B cell (primary cell): ENCODE measurements around the gene WNK2. TPM values are rescaled to one million over a fixed set of nuclear protein-coding genes. Genes with fewer than 3 reads are reported as not detected.

Source experiments
- ATAC-seq: fragments of 200-7000 bp; cut with Tn5 transposase; one replicate; pipeline ENCODE4 v1.10.0; 2021; ENCODE audit warnings: low read depth, mild to moderate bottlenecking, moderate number of reproducible peaks, moderate library complexity
- CTCF ChIA-PET: fragments of 350-600 bp; sonication (Branson Sonifier 250); formaldehyde crosslinking; loops from one replicate; lab custom pipeline; 2021; ENCODE audit warnings: antibody characterized with exemption, inconsistent platforms; lab: Charles Lee
- POLR2A ChIA-PET: fragments of 350-600 bp; sonication (Branson Sonifier 250); formaldehyde crosslinking; loops from one replicate; lab custom pipeline; 2021; ENCODE audit warnings: antibody characterized with exemption; lab: Charles Lee
- DNase-seq: peaks from one replicate; pipeline ENCODE4 v3.0.0; 2013
- H2AFZ ChIP-seq: 2 replicates; pipeline ENCODE4 v1.6.1; 2012; ENCODE audit warnings: mild to moderate bottlenecking, low read depth, low read length; ENCODE audit not compliant: insufficient read depth, poor library complexity, severe bottlenecking
- H3K27ac ChIP-seq, 2 donors: 1 replicate in 1 of 2; 2 replicates in 1 of 2; pipeline ENCODE4 v1.5.1; 2012 to 2013; ENCODE audit warnings: low read length in 2 of 2, mild to moderate bottlenecking in 2 of 2, moderate library complexity in 1 of 2
- H3K27me3 ChIP-seq, 4 experiments: fragments of 200-600 bp in 1 of 4; sonication (generic) in 1 of 4; replicated peaks in 1 of 4; 1 replicate in 2 of 4; 2 replicates in 2 of 4; pipeline versions ENCODE4 v1.6.1 to v1.7.0; 2013 to 2016; ENCODE audit warnings: low read length in 3 of 4, mild to moderate bottlenecking in 2 of 4, mixed read lengths in 1 of 4, moderate library complexity in 1 of 4; ENCODE audit not compliant: insufficient read depth in 4 of 4, control insufficient read depth in 3 of 4; ENCODE audit errors: control extremely low read depth in 1 of 4
- H3K36me3 ChIP-seq, 2 experiments: replicated peaks in 1 of 2; 1 replicate in 1 of 2; 2 replicates in 1 of 2; pipeline versions ENCODE4 v1.6.1 to v1.7.1; 2013; ENCODE audit warnings: low read length in 1 of 2; ENCODE audit not compliant: insufficient read depth in 2 of 2, control insufficient read depth in 1 of 2; ENCODE audit errors: control extremely low read depth in 1 of 2, extremely low read depth in 1 of 2
- H3K4me1 ChIP-seq, 2 donors: fragments of 200-600 bp in 1 of 2; sonication (generic) in 1 of 2; 1 replicate in 1 of 2; 2 replicates in 1 of 2; pipeline versions ENCODE4 v1.5.1 to v1.6.1; 2013 to 2017; ENCODE audit warnings: low read length in 2 of 2; ENCODE audit not compliant: control insufficient read depth in 2 of 2, insufficient read depth in 2 of 2
- H3K4me2 ChIP-seq: replicated peaks from 2 replicates; pipeline ENCODE3; 2012; ENCODE audit warnings: mild to moderate bottlenecking, low read depth, low read length; ENCODE audit not compliant: poor library complexity, severe bottlenecking
- H3K4me3 ChIP-seq, 5 experiments: fragments of 200-600 bp in 1 of 5; sonication (generic) in 1 of 5; 1 replicate in 3 of 5; 2 replicates in 2 of 5; pipeline versions ENCODE4 v1.5.1 to v1.7.0; 2011 to 2016; ENCODE audit warnings: low read length in 4 of 5, mild to moderate bottlenecking in 4 of 5, low read depth in 2 of 5, control low read depth in 1 of 5, moderate library complexity in 1 of 5; ENCODE audit not compliant: insufficient read depth in 1 of 5; ENCODE audit errors: control extremely low read depth in 1 of 5, extremely low read depth in 1 of 5
- H3K79me2 ChIP-seq: fragments of 200-600 bp; sonication (generic); one replicate; pipeline ENCODE4 v1.6.0; 2016; ENCODE audit warnings: low read length; ENCODE audit not compliant: control insufficient read depth, insufficient read depth
- H3K9ac ChIP-seq: fragments of 200-600 bp; sonication (generic); 2 replicates; pipeline ENCODE4 v1.6.1; 2017; ENCODE audit warnings: mild to moderate bottlenecking, low read length, moderate library complexity
- H3K9me3 ChIP-seq, 3 donors: one replicate each; pipeline versions ENCODE4 v1.6.1 to v1.7.1; 2013; ENCODE audit warnings: low read length in 2 of 3; ENCODE audit not compliant: control insufficient read depth in 2 of 3, insufficient read depth in 1 of 3; ENCODE audit errors: control extremely low read depth in 1 of 3
- H4K20me1 ChIP-seq: 2 replicates; pipeline ENCODE4 v1.6.0; 2012; ENCODE audit warnings: mild to moderate bottlenecking, low read length; ENCODE audit not compliant: insufficient read depth, control insufficient read depth, poor library complexity, severe bottlenecking
- H3K27ac Mint-ChIP-seq: one replicate; pipeline ENCODE4 v1.8.0; 2021; ENCODE audit warnings: mixed read lengths
- H3K27me3 Mint-ChIP-seq: one replicate; pipeline ENCODE4 v1.8.0; 2021; ENCODE audit warnings: mixed read lengths
- H3K4me1 Mint-ChIP-seq: one replicate; pipeline ENCODE4 v1.8.0; 2021; ENCODE audit warnings: mixed read lengths
- H3K4me3 Mint-ChIP-seq: one replicate; pipeline ENCODE4 v1.8.0; 2021; ENCODE audit warnings: mixed read lengths
- H3K9me3 Mint-ChIP-seq: one replicate; pipeline ENCODE4 v1.8.0; 2022; ENCODE audit warnings: mixed read lengths; ENCODE audit not compliant: insufficient read depth
- EZH2 ChIP-seq: IDR thresholded peaks from 2 replicates; pipeline ENCODE4 v1.6.1; 2012; ENCODE audit warnings: borderline replicate concordance, low read depth, mild to moderate bottlenecking, moderate library complexity, low read length; ENCODE audit not compliant: insufficient read depth, poor library complexity, severe bottlenecking
- WGBS: methylation state at CpG from one replicate; pipeline ENCODE4 v1.1.5; 2013; ENCODE audit warnings: missing lambda C conversion rate; ENCODE audit not compliant: insufficient coverage; 5-methylcytosine and 5-hydroxymethylcytosine counted together
- intact Hi-C: fragments of 100-400 bp; cut with micrococcal nuclease; formaldehyde crosslinking; loops from one replicate; pipeline ENCODE4 v1.10.0; 2022
- polyA plus RNA-seq: library from polyadenylated mRNA; depleted of rRNA; stranded (reverse); fragments of >200 nt; gene quantifications from 2 replicates; pipeline ENCODE4 v1.2.3, GENCODE V29; 2012
- total RNA-seq, 2 donors: library from RNA; stranded (reverse); fragments of 120-200 nt in 1 of 2; gene quantifications; 1 replicate in 1 of 2; 2 replicates in 1 of 2; pipeline versions ENCODE4 v1.2.3 to v1.2.4, GENCODE V29; 2013 to 2022
- TF ChIP-seq, protein P1 (sequence below): fragments of 200-600 bp; IDR thresholded peaks from one replicate; pipeline ENCODE4 v1.8.0; 2022; ENCODE audit warnings: antibody characterized with exemption, mild to moderate bottlenecking

The WNK2 gene
- total and polyA plus RNA-seq, 2 donors (not counting 1 experiment from before 2014, with no cell fraction given) = 0.49 TPM; not detected in 1

DNA sequence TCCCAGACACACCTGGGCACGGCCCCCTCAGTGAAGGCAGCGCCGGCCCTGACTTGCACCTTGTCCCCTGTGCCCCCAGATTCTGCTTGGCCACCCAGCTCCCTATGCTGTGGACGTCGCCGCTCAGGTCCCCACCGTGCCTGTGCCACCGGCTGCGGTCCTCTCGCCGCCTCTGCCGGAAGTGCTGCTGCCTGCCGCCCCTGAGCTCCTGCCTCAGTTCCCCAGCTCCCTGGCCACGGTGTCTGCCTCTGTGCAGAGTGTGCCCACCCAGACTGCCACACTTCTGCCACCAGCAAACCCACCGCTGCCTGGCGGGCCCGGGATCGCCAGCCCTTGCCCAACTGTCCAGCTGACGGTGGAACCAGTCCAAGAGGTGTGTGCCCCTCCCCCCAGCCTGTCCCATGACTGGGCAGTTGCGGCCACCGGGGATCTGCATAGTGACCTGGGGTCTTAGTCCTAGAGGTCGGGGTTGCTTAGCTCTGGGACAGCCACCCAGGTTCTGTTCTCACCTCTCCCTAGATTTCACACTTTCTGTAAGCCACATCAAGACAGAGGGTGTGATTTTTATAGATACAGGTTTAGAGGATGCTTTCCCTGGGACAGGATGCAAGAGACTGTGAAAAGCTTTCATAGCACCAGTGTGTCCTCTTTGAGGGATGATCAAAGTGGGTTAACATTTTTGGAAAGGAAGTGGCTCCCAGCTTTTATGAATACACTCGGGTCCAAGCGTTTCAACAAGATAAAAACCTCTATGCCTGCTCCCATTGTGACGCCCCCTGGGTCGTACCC lies 78.0 kb downstream of the WNK2 start:
- WGBS = 94% methylated on average over 20 of the region's 26 CpGs
- Histone ChIP-seq H2AFZ (no peak overlapping the region), H3K4me2 (no peak overlapping the region), H3K36me3 (no peaks in the 10 kb centered on the region), H4K20me1 (no peaks in the 10 kb centered on the region), H3K4me3 (no peak overlapping the region), H3K79me2 (no peaks in the 10 kb centered on the region), H3K27me3 (peaks cover 0 to 2% (median 0%) of the 10 kb centered on the region in 4 experiments), H3K9ac (no peak overlapping the region), H3K4me1 (no peaks in the 10 kb centered on the region), H3K9me3 (no peaks in the 10 kb centered on the region), H3K27ac (no peak overlapping the region)
- H3K4me3 Mint-ChIP-seq = no peak overlapping the region
- no peak overlapping the region for H3K27ac Mint-ChIP-seq
- DNase-seq (no peak), ATAC-seq (no peak)
- CTCF ChIA-PET = interaction anchor here (1.1 kb wide), 1 partner anchor 153 kb away, joined by 3 read pairs; no protein-coding TSS in a partner anchor
- H3K9me3 Mint-ChIP-seq = no peaks in the 10 kb centered on the region
- POLR2A ChIA-PET = interaction anchor here (0.5 kb wide), 1 partner anchor 239 kb away, joined by 5 read pairs; no protein-coding TSS in a partner anchor
- intact Hi-C loops = no loop called here
- H3K27me3 Mint-ChIP-seq = no peaks in the 10 kb centered on the region
- TF ChIP-seq, protein P1, sequence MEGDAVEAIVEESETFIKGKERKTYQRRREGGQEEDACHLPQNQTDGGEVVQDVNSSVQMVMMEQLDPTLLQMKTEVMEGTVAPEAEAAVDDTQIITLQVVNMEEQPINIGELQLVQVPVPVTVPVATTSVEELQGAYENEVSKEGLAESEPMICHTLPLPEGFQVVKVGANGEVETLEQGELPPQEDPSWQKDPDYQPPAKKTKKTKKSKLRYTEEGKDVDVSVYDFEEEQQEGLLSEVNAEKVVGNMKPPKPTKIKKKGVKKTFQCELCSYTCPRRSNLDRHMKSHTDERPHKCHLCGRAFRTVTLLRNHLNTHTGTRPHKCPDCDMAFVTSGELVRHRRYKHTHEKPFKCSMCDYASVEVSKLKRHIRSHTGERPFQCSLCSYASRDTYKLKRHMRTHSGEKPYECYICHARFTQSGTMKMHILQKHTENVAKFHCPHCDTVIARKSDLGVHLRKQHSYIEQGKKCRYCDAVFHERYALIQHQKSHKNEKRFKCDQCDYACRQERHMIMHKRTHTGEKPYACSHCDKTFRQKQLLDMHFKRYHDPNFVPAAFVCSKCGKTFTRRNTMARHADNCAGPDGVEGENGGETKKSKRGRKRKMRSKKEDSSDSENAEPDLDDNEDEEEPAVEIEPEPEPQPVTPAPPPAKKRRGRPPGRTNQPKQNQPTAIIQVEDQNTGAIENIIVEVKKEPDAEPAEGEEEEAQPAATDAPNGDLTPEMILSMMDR = no peak
- TF ChIP-seq EZH2 = no peak
- peaks cover 2% of the 10 kb centered on the region for H3K4me1 Mint-ChIP-seq
